GM18519 (cell line): ENCODE data around the gene NOD1.
"Not testable (repeated sequence)": the region's sequence is repeated elsewhere in the genome, so short reads cannot be mapped to it uniquely, and the experiment has no call there.

ENCODE experiments used
- ATAC-seq: cut with Tn5 transposase; IDR thresholded peaks from one replicate; pipeline ENCODE4 v1.9.1; 2021; ENCODE audit warnings: mild to moderate bottlenecking, moderate library complexity; ENCODE audit not compliant: unreplicated experiment, low FRiP score

The NOD1 gene

DNA sequence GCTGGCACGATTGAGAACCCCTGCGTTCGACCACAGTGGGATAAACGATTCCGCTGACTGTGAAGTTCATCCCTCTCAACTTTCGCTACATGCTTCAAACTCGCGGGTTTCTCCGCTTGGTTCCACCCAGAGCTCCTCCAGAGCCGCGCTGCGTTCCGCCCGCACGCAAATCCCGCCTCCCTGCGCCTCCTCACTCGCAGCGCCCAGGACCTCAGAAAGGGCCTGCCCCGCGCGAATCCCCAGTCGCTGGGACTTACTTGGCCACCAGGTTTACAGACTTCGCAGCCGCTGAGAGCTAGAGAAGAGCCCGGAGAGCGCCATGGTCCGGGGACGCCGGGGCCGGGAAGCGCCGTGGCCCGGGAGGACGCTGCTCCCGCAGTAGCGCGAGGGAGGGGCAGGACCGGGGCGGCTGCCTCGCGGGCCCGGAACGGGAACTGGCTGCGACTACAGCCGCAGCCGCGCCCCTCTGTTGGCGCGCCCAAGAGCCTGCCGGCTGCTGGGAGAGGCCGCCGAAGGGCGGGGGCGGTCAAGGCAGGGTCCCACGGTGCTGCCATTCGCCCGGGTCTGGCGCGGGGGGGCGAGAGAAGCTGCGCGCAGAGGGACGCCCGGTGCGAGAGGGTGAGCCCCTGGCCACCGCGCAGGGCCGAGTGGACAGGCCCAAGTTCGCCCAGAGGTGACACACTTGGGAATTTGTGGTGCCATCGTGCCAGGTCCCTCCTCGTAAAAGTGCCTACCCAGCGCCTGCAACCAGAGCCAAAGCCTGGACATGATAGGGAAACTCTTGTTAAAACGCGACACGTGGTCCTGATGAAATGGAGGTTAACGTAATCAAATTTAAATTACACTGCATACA, at the start of gene NOD1:
Gene NOD1 (minus strand): TSS at position 436 of the 853 bp plus-strand sequence. CDS start 21,863 bp downstream, outside the sequence.
- peak; percentile 72 for ATAC-seq

- ATAC-seq, result not testable (repeated sequence)
Measured at GRCh38 chr7:30527297-30527696, 48.7 kb upstream of the NOD1 start.

DNA sequence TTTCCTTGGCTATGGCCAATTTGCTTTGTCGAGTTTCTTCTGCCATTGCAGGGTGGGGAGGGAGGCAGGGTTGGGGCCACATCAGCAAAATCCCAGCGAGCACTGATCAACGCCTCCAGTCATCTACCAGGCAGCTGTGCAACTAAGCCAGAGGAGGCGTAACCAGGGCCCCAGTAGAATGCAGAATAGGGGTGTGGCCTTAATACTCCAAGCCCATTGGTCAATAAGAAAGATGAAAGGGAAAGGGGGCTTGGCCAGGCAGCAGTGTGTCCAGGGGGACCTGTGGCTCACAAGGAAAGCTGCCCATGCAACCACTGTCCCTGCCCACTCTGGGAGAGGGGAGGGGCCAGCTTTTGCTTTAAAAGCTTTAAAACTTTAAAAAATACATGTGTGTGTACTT, 47.6 kb upstream of the NOD1 start:
- no peak for ATAC-seq

DNA sequence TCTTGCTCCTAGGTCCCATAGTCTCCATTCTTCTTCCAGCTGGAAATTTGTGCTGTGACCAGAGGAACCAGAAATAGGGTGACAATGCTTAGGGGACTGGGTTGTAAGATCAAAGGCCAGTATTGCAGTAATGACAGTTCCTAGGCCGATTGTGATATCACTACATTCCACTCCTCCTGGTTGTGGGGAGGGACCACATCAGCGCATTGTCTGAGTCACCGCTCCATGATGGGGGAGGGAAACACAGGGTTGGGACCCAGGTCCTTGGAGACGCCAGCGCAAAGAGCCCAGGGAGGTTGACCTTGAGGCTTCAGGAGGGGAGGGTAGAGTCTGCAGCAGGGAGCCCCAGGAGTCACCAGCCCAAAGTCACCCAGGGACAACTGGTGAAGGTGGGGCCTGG, 46.8 kb upstream of the NOD1 start:
- ATAC-seq, result no peak

GRCh38 chr7:30524545-30524944, 46.0 kb upstream of the NOD1 start:
- no peak for ATAC-seq

- ATAC-seq, result no peak
Measured at GRCh38 chr7:30523466-30523865, 44.9 kb upstream of the NOD1 start.

DNA sequence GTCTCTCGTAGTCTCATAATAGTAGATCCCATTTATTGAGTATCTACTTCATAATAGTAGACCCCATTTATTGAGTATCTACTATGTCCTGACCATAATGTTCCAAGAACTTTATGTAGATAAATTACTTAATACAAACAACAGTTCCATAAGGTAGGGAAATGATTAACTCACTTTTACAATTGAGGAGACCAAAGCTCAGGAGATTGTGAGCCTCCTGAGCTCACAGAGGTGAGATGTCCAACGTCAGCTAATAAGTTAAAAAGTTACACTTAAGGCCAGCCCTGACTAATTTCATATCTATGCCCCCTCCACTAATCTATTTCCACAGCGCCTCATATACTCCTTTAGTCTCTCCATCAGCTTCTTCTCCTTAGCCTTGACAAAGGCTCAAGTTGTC, 43.6 kb upstream of the NOD1 start:
- ATAC-seq, result no peak

GRCh38 chr7:30521532-30521931, 42.9 kb upstream of the NOD1 start:
- ATAC-seq, result no peak

GRCh38 chr7:30519122-30519521, 40.5 kb upstream of the NOD1 start:
- no peak for ATAC-seq

DNA sequence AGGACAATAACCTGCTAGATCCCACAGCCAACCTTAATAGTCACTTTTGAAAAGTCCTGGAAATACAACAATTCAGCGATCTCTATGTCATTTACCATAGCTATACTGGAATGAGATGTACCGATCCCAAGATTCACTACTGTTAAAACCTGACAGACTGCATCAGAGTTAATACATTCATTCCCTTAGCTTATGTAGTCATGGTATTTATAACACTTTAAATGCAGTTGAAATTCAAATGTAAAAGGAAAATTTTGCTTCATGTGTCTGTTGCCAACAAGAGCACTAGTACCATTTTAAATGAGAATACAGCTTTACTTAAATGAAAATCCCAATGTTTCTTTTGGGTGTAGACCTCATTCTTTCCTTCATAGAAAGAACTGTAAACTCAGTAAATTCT, 37.2 kb upstream of the NOD1 start:
- ATAC-seq, result no peak

GRCh38 chr7:30514776-30515175, 36.2 kb upstream of the NOD1 start:
- ATAC-seq, result no peak

DNA sequence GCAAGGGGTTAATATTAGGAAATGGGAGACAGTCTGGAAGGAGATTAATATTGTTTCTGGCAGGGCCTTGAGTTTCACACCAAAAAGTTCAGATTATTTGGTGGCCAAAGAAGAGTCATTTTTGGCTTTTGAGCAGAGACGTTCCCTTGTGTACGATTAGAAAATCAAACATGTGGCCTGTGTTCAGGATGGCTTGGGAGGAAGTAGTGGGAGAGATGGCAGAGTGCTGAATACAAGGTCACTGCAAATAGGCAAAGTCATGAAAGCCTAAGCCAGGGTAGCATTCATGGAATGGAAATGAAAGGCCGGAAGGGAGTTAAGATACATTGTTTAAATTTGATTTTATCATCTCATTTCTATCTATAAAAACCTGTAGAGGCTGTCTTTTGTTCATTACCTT, 35.6 kb upstream of the NOD1 start:
- ATAC-seq, result no peak

DNA sequence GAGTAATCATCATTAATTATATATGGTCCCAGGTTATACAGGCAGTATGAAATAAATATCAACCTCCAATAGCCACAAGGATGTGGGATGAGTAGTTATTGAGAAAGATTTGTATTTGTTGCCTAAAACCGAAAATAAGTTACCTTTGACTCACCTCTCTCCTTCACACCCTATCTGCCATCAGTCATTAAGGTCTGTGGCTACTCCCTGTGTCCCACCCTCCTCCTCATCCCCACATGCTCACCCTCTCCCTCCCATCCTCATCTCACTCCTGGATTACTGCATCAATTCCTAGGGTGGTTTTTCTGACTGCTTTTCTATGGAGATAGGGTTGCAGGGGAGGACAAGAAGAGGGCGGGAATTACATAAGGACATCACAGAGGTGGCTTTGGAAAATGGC, 35.2 kb upstream of the NOD1 start:
- ATAC-seq, result no peak

DNA sequence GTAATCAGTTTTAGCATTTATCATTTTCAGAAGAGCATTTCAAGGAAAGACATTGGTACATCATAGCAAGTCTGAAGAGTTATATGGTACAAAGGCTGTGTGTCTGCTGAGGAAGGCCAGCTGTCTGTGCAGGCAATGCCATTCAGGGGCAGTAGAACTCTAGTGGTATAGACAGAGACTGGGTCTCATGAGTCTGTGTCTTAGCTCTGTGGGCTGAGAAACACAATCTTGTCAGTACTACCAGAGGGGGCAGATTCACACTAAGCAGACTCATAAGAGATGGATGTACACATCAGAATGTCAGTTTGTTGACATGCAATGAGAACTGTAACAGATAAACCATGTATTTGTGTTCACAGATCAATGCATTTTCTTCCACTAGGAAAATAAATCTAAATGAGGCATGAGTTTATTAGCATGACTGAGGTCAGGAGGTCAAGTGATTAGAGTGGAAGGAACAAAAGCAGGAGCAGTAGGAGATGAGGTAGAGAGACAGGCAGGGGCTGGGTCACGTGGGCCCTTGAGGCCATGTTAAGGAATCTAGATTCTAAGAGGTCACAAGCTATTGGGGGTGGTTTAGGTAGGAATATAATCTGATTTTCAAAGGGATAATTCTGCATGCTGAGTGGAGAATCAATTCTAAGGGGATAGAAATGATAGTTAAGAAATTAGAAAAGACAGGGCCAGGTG, 33.5 kb upstream of the NOD1 start:
- no peak for ATAC-seq

GRCh38 chr7:30511494-30511893, 32.9 kb upstream of the NOD1 start:
- no peak for ATAC-seq

DNA sequence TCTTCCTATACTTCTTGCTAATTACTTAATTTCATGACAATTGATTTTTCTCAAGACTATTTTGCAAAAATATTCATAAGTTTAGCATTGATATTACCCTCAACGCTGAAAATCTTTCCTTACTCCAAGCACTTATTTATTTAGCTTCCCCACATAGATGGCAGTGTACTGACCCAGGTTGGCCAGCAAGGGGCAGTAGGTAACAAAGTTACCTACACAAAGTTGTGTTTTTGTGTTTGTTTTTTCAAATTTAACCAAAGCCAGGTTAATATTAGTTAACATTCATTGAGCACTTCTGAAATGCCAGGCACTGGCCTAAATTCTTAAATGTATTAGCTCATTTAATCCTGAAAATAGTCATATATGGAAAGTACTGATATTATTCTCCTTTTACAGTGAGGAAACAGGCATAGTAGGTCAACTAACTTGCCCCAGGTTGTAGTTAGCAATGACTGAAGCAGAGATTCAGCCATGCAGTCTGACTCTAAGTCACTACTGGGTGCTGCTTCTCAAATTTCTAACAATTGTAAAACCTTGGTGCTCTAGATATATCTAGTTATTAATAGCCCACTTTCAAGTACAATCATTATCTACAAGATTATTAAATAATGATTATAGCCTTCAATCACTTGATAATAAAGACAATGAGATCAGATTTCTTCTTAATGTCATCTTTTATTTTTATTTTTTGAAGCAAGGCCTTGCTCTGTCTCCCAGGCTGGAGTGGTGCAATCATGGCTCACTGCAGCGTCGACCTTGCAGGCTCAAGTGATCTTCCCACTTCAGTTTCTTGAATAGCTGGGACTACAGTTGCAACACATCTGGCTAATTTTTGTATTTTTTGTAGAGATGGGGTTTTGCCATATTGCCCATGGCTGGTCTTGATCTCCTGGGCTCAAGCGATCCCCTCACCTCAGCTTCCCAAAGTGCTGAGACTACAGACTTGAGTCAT, 31.8 kb upstream of the NOD1 start:
- ATAC-seq, result no peak

- ATAC-seq, result not testable (repeated sequence)
Measured at GRCh38 chr7:30509171-30509857, 30.7 kb upstream of the NOD1 start.

- ATAC-seq, result not testable (repeated sequence)
Measured at GRCh38 chr7:30507346-30507900, 28.8 kb upstream of the NOD1 start.

GRCh38 chr7:30505174-30505697, 26.7 kb upstream of the NOD1 start:
- ATAC-seq, result no peak
